Kidney (tissue), 14 donors: ENCODE data around the gene UGT1A5. TPM values are rescaled to one million over a fixed set of nuclear protein-coding genes. Genes with fewer than 3 reads are reported as not detected.
A peak's percentile ranks its signal among the peaks of the same experiment; 100 is the strongest.
"Not testable (repeated sequence)": the region's sequence is repeated elsewhere in the genome, so short reads cannot be mapped to it uniquely, and the experiment has no call there.

ENCODE experiments used
- DNase-seq, 5 donors: peaks; one replicate each; pipeline ENCODE4 v3.0.0-alpha.2; 2013 to 2020
- FAIRE-seq: peaks from 2 replicates; lab custom pipeline; 2012; peaks lifted over from hg19 to GRCh38; lab: Jason Lieb, UNC
- H3K27ac ChIP-seq, 2 donors: one replicate each; pipeline ENCODE4 v1.7.0; 2013; ENCODE audit warnings: low read depth in 2 of 2, low read length in 2 of 2, inconsistent platforms in 1 of 2
- H3K27me3 ChIP-seq: one replicate; pipeline ENCODE4 v1.7.1; 2013; ENCODE audit warnings: low read length, inconsistent platforms; ENCODE audit not compliant: control insufficient read depth, insufficient read depth
- H3K36me3 ChIP-seq, 3 donors: one replicate each; pipeline versions ENCODE4 v1.7.0 to v1.7.1; 2013; ENCODE audit warnings: low read length in 3 of 3, control low read depth in 1 of 3, inconsistent platforms in 1 of 3; ENCODE audit not compliant: insufficient read depth in 3 of 3, control insufficient read depth in 2 of 3
- H3K4me1 ChIP-seq, 3 donors: one replicate each; pipeline versions ENCODE4 v1.7.0 to v1.7.1; 2013; ENCODE audit warnings: low read length in 3 of 3, inconsistent platforms in 1 of 3, low read depth in 1 of 3; ENCODE audit not compliant: control insufficient read depth in 2 of 3, insufficient read depth in 2 of 3
- H3K4me3 ChIP-seq, 3 donors: one replicate each; pipeline versions ENCODE4 v1.7.0 to v1.8.1; 2013; ENCODE audit warnings: low read length in 3 of 3, control low read depth in 1 of 3, inconsistent platforms in 1 of 3
- H3K9ac ChIP-seq, 3 donors: one replicate each; pipeline versions ENCODE4 v1.7.0 to v1.7.1; 2013; ENCODE audit warnings: low read length in 3 of 3, control low read depth in 1 of 3, inconsistent platforms in 1 of 3
- H3K9me3 ChIP-seq, 3 donors: one replicate each; pipeline versions ENCODE4 v1.7.0 to v1.7.1; 2013; ENCODE audit warnings: low read length in 3 of 3, control low read depth in 1 of 3, inconsistent platforms in 1 of 3; ENCODE audit not compliant: control insufficient read depth in 2 of 3, insufficient read depth in 1 of 3
- CTCF ChIP-seq: IDR thresholded peaks from 3 replicates; pipeline ENCODE4 v1.5.1; 2012; ENCODE audit warnings: mild to moderate bottlenecking, moderate library complexity, borderline replicate concordance; ENCODE audit not compliant: insufficient read depth; ENCODE audit errors: extremely low read depth
- intact Hi-C: fragments of 100-400 bp; cut with DNase I; formaldehyde crosslinking; loops from one replicate; pipeline ENCODE4 v1.11.1; 2022
- polyA plus RNA-seq: library from polyadenylated mRNA; stranded (reverse); fragments of 350-450 nt; fragmentation: Illumina TruSeq; extraction: RNeasy Lipid Tissue Mini Kit (QIAGEN cat#74804); gene quantifications from one replicate; pipeline ENCODE4 v1.2.3, GENCODE V29; 2014; ENCODE audit warnings: low read depth, low replicate concordance; ENCODE audit not compliant: insufficient read depth
- total RNA-seq: library from RNA; stranded (reverse); fragmentation: NEBNext Ultra II Directional; extraction: Animal tissue kit (Norgen Biotek cat#: 25700); gene quantifications from one replicate; pipeline ENCODE4 v1.2.1, GENCODE V29; 2021
- donor health status: control.
- donor health status: control.
- donor health status: control.
- donor health status: control.
- donor health status: control.
- donor health status: DM: yes; HTN: yes; CAD: no.
- donor health status: Normal renal cell carcinoma (clear cell type).

The UGT1A5 gene
- total and polyA plus RNA-seq, 2 donors from 2014 or later, result 2.1 TPM; not detected in 1

GRCh38 chr2:233700028-233700635 lies 12.6 kb upstream of the UGT1A5 start:
- no peak for TF ChIP-seq CTCF
- intact Hi-C loops, result no loop called here
- peak; percentile 94 for FAIRE-seq
- Histone ChIP-seq H3K27me3 (no peaks in the 10 kb centered on the region), H3K9ac (no peak overlapping the region), H3K36me3 (no peaks in the 10 kb centered on the region), H3K4me3 (no peak overlapping the region), H3K4me1 (peaks cover 0 to 14% (median 2%) of the 10 kb centered on the region in 3 donors), H3K9me3 (no peaks in the 10 kb centered on the region), H3K27ac (peak overlapping the region; percentile 44 to 79)
- DNase-seq, result peak in 2 of 5 donors; percentile 36 to 43

GRCh38 chr2:233700842-233701241 lies 11.9 kb upstream of the UGT1A5 start:
- not testable (repeated sequence) for H3K27ac ChIP-seq

GRCh38 chr2:233702238-233702637 lies 10.5 kb upstream of the UGT1A5 start:
- no peak for FAIRE-seq

More at GRCh38 chr2:233700842-233701241, 11.9 kb upstream of the UGT1A5 start:
- FAIRE-seq, H3K36me3 ChIP-seq, H3K4me3 ChIP-seq, intact Hi-C loops, H3K27me3 ChIP-seq, DNase-seq, H3K9me3 ChIP-seq, H3K9ac ChIP-seq: not testable (repeated sequence)
- peaks cover 0 to 18% (median 2%) of the 10 kb centered on the region in 3 donors for H3K4me1 ChIP-seq

More at GRCh38 chr2:233702238-233702637, 10.5 kb upstream of the UGT1A5 start:
- Histone ChIP-seq H3K4me3 (no peak overlapping the region), H3K27me3 (no peaks in the 10 kb centered on the region), H3K4me1 (peaks cover 0 to 29% (median 9%) of the 10 kb centered on the region in 3 donors), H3K36me3 (no peaks in the 10 kb centered on the region), H3K9me3 (no peaks in the 10 kb centered on the region), H3K9ac (no peak overlapping the region), H3K27ac (peak overlapping the region in 1 of 2 donors; percentile 14)
- DNase-seq, result no peak
- TF ChIP-seq CTCF, result no peak
- intact Hi-C loops, result no loop called here
